NCI-H128 (cell line): ENCODE results near the gene UBE3A.

Experiments
- DNase-seq: peaks from one replicate; lab custom pipeline; 2025; ENCODE audit not compliant: unreplicated experiment; lab: John Stamatoyannopoulos, UW

Gene UBE3A

DNA sequence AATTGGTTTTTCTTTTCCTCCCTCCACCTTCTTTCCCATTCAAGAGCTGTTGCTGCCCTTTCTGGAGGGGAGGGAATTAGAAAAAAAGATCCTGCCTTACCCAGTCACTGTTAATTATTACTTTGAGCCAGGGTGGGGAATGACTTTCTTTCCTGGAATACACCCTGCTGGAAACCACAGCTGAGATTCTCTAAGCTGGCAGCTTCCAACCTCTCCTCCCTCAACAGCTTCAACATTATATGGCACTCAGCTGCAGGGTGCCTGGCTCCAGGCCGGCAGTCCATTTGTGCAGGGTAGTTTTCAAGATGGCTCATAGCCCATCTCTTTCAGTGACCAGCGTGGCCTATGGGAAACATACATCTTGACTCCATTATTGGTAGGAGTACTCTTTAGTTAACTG is 105.8 kb downstream of the UBE3A start:
- DNase-seq: no peak

DNA sequence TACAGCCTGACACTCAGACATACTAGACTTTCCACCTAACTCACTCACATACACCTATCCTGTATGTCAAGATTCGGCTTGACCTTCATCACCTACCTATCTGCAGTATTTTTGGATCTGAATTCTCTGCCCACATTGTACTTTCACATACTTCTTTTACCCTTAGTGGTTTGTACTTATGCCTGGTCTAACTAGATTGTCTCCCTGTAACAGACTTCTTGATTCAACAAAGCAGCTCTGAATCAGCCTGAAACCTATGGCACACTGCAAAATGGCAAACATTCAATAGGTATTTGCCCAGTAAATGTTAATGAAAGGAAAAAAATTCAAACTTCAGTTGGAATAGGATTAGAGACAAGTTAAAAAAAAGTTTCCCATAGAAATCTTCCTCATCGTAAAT is 106.5 kb downstream of the UBE3A start:
- DNase-seq: no peak

DNA sequence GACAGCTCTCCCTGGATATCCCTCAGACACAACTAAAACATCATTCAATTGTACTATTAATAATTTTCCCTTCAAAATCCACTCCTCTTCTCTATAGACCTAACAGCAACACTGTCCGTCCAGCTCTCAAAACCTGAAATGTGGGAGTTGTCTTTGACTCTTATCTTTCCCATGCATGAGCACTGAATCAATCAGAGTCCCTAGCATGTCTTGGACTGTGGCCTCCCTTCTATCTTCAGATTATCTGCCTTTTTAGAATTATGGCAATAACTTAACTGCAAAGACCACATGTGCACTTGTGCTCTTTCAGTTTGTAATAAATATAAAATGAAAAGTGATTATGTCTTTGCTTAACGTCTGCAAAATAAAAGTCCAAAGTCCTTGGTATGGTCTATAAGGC is 107.0 kb downstream of the UBE3A start:
- DNase-seq: no peak

DNA sequence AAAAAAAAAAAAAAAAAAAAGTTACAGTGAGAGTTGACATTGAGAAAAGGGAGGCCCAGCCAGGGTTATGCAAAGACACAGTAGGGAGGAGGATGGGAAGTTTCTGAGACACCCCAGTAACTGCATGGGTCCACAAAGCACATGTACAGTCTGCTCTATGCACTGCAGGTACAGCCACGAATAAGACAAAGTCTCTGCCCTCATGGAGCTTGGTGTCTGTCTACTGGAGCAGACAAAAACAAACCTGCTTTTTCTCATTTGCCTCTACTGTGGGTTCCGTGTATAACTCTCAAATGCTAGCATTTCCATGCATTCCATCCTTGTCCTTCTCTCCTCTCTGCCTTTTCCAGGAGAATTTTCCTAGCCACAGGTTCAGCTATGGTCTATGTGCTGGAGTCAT is 107.4 kb downstream of the UBE3A start:
- DNase-seq: no peak

DNA sequence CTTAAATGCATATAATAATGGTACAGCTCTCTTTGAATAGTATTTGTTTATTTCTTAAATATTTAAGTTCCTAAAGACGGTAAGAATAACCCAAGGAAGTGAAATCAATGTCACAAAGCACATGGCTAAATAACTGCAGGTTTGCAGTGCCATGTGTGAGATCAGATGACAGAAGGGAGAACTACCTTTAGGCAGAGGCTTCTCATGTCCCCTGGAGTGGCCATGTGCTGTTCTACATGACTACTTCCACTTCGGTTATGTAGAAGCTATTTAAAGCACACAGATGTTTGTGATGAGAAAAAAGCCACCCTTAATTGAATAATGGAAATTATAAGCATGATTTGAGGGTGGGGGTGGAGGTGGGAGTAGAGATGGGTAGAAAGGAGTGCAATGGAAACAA is 109.1 kb downstream of the UBE3A start:
- no peak for DNase-seq

- no peak for DNase-seq
These were observed 111.1 kb downstream of the UBE3A start for GRCh38 chr15:25327686-25328085.

DNA sequence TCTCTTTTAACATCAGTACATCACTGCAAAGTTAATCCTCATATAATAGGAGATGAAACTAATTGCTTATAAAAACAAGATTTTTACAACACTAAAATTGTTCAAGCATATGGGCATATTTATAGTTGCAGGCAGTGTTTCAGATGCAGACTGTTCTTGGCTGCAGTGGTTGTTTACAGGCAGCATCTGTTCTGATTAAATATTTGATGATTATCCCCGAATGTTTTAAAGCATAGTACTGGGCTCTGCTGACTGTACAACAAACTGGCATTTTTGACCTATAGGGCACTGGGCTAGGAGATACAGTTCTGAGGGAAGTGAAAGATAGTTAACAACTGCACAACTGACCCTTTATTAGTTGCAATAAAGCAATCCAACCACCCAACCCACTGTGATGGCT is 113.6 kb downstream of the UBE3A start:
- DNase-seq: no peak

DNA sequence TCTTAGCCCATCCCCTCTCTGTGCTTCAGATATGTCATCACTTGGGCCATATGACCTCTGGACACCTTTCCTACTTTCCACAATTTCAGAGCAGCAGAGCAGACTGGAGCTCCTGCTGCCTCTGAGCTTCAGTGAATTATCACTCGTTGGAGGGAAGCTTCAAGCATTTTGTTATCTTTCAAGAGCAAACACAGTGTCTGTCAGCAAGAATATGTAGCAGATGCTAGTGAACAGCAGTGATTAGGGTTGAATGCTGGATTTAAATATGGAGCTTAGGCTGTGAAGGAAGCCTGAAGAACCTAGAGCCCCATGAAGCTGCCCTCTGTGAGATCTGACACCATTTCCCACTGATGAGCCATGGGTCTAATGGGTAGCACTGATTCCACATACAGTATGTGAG is 115.4 kb downstream of the UBE3A start:
- no peak for DNase-seq

DNA sequence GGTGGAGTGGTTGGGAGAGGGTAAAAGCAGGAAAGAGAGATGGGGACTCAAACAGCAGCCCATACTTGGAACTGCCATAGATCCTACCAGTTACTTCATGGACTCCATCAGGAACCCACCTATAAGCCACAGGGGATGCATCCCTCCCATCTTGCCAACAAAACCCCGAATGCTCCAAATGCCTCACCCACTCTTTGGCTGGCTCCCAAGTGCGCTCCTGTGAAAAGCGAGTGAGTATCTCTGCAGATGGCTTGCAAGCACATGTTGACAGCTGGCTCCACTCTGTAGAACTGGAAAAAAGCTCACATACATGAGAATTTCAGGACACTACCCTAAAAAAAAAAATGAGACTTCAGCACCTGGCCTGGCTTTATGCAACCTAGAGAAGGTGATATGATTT is 151.0 kb downstream of the UBE3A start:
- DNase-seq: no peak
